ENCODE measurements around the gene FOXRED2. TPM values are rescaled to one million over a fixed set of nuclear protein-coding genes. Genes with fewer than 3 reads are reported as not detected.

FOXRED2 gene
- total and polyA plus RNA-seq, 2 of the 8 experiments (the other 6 are each of a cell fraction or from before 2014, with no cell fraction given) = 11.5 to 27.8 TPM

GRCh38 chr22:36549033-36549432 lies 42.2 kb upstream of the FOXRED2 start (continued):
- TF ChIP-seq, protein P1, sequence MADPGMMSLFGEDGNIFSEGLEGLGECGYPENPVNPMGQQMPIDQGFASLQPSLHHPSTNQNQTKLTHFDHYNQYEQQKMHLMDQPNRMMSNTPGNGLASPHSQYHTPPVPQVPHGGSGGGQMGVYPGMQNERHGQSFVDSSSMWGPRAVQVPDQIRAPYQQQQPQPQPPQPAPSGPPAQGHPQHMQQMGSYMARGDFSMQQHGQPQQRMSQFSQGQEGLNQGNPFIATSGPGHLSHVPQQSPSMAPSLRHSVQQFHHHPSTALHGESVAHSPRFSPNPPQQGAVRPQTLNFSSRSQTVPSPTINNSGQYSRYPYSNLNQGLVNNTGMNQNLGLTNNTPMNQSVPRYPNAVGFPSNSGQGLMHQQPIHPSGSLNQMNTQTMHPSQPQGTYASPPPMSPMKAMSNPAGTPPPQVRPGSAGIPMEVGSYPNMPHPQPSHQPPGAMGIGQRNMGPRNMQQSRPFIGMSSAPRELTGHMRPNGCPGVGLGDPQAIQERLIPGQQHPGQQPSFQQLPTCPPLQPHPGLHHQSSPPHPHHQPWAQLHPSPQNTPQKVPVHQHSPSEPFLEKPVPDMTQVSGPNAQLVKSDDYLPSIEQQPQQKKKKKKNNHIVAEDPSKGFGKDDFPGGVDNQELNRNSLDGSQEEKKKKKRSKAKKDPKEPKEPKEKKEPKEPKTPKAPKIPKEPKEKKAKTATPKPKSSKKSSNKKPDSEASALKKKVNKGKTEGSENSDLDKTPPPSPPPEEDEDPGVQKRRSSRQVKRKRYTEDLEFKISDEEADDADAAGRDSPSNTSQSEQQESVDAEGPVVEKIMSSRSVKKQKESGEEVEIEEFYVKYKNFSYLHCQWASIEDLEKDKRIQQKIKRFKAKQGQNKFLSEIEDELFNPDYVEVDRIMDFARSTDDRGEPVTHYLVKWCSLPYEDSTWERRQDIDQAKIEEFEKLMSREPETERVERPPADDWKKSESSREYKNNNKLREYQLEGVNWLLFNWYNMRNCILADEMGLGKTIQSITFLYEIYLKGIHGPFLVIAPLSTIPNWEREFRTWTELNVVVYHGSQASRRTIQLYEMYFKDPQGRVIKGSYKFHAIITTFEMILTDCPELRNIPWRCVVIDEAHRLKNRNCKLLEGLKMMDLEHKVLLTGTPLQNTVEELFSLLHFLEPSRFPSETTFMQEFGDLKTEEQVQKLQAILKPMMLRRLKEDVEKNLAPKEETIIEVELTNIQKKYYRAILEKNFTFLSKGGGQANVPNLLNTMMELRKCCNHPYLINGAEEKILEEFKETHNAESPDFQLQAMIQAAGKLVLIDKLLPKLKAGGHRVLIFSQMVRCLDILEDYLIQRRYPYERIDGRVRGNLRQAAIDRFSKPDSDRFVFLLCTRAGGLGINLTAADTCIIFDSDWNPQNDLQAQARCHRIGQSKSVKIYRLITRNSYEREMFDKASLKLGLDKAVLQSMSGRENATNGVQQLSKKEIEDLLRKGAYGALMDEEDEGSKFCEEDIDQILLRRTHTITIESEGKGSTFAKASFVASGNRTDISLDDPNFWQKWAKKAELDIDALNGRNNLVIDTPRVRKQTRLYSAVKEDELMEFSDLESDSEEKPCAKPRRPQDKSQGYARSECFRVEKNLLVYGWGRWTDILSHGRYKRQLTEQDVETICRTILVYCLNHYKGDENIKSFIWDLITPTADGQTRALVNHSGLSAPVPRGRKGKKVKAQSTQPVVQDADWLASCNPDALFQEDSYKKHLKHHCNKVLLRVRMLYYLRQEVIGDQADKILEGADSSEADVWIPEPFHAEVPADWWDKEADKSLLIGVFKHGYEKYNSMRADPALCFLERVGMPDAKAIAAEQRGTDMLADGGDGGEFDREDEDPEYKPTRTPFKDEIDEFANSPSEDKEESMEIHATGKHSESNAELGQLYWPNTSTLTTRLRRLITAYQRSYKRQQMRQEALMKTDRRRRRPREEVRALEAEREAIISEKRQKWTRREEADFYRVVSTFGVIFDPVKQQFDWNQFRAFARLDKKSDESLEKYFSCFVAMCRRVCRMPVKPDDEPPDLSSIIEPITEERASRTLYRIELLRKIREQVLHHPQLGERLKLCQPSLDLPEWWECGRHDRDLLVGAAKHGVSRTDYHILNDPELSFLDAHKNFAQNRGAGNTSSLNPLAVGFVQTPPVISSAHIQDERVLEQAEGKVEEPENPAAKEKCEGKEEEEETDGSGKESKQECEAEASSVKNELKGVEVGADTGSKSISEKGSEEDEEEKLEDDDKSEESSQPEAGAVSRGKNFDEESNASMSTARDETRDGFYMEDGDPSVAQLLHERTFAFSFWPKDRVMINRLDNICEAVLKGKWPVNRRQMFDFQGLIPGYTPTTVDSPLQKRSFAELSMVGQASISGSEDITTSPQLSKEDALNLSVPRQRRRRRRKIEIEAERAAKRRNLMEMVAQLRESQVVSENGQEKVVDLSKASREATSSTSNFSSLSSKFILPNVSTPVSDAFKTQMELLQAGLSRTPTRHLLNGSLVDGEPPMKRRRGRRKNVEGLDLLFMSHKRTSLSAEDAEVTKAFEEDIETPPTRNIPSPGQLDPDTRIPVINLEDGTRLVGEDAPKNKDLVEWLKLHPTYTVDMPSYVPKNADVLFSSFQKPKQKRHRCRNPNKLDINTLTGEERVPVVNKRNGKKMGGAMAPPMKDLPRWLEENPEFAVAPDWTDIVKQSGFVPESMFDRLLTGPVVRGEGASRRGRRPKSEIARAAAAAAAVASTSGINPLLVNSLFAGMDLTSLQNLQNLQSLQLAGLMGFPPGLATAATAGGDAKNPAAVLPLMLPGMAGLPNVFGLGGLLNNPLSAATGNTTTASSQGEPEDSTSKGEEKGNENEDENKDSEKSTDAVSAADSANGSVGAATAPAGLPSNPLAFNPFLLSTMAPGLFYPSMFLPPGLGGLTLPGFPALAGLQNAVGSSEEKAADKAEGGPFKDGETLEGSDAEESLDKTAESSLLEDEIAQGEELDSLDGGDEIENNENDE (IDR thresholded peaks at IDR 0.05; ENCODE audit: insufficient replicate concordance, low read length) = no peak
- TF ChIP-seq FOSL1 (IDR thresholded peaks at IDR 0.05; ENCODE audit: insufficient read depth, low read depth, low read length) (no peak), CREB1 (IDR thresholded peaks at IDR 0.05) (no peak), BACH1 (IDR thresholded peaks at IDR 0.05; ENCODE audit: low read length) (no peak), SUZ12 (IDR thresholded peaks at IDR 0.05; ENCODE audit: low read length) (no peak), KDM4A (IDR thresholded peaks at IDR 0.05; ENCODE audit: low read depth, low read length, severe bottlenecking) (no peak), SP4 (IDR thresholded peaks at IDR 0.05; ENCODE audit: low read length) (no peak), NANOG (IDR thresholded peaks at IDR 0.05; ENCODE audit: insufficient read depth, low read depth, low read length, poor library complexity, severe bottlenecking) (no peak), POLR2A (IDR thresholded peaks at IDR 0.05; ENCODE audit: control extremely low read depth in 1 of 2, low read depth in 2 of 2, low read length in 2 of 2) (no peak)
